ENCODE data around the gene STOX1.

DNA sequence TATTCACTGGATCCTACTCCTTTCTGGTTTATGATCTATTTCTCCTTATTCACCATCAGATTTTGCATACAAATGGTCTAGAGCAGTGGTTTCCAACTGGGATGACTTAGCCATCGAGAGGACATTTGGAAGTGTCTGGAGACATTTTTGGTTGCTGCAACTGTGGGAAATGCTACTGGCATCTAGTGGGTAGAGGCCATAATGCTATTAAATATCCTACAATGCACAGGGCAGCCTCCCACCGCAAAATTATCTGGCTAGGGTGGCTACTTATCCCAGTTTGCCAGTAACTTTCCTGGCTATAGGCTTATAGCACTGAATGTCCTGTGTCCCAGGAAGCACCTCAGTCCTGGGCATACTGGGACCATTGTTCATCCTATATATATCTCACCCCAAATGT, 52.3 kb downstream of the STOX1 start:
- no peak for TF ChIP-seq POLR2A (IDR thresholded peaks at IDR 0.05; ENCODE audit: low read depth, low read length)
- no peak for TF ChIP-seq PAX5 (IDR thresholded peaks at IDR 0.05; ENCODE audit: insufficient read depth, low read length, severe bottlenecking)
- TF ChIP-seq POLR2AphosphoS5 (IDR thresholded peaks at IDR 0.05; ENCODE audit: low read depth, low read length): no peak
